Activated CD4-positive, alpha-beta T cell treated with anti-CD3 and anti-CD28 coated beads, Interleukin-2, amount 10 ng/mL, durations not matched to agents 7 days and 5 days (primary cell): Measurements from ENCODE around the gene IL17REL. TPM values are rescaled to one million over a fixed set of nuclear protein-coding genes. Genes with fewer than 3 reads are reported as not detected.

Experiments used
- CTCF ChIA-PET: fragments of 350-600 bp; sonication (Branson Sonifier 250); formaldehyde crosslinking; loops from one replicate; lab custom pipeline; 2021; ENCODE audit warnings: antibody characterized with exemption; lab: Charles Lee
- POLR2A ChIA-PET: fragments of 350-600 bp; sonication (Branson Sonifier 250); formaldehyde crosslinking; loops from one replicate; lab custom pipeline; 2021; ENCODE audit warnings: antibody characterized with exemption; lab: Charles Lee
- DNase-seq: peaks from one replicate; pipeline ENCODE4 v3.0.0-alpha.2; 2020
- H3K27ac Mint-ChIP-seq: one replicate; pipeline ENCODE4 v1.8.0; 2021; ENCODE audit warnings: mild to moderate bottlenecking, moderate library complexity, mixed read lengths
- H3K27me3 Mint-ChIP-seq: one replicate; pipeline ENCODE4 v1.8.0; 2021; ENCODE audit warnings: mixed read lengths
- H3K36me3 Mint-ChIP-seq: one replicate; pipeline ENCODE4 v1.8.0; 2021; ENCODE audit warnings: low read depth, mixed read lengths
- H3K4me1 Mint-ChIP-seq: one replicate; pipeline ENCODE4 v1.8.0; 2021; ENCODE audit warnings: mixed read lengths
- H3K4me3 Mint-ChIP-seq: one replicate; pipeline ENCODE4 v1.8.0; 2021; ENCODE audit warnings: mild to moderate bottlenecking, moderate library complexity, mixed read lengths
- H3K9me3 Mint-ChIP-seq: one replicate; pipeline ENCODE4 v1.8.0; 2021; ENCODE audit warnings: mixed read lengths
- total RNA-seq, 2 experiments: library from RNA; stranded (reverse); gene quantifications; one replicate each; pipeline ENCODE4 v1.2.3, GENCODE V29; 2021

The IL17REL gene
- total RNA-seq, 2 experiments from 2014 or later: not detected

- ChIA-PET CTCF (no interaction called here), POLR2A (no interaction called here)
- H3K27me3 Mint-ChIP-seq: peaks cover 2% of the 10 kb centered on the region
- no peak for DNase-seq
- no peaks in the 10 kb centered on the region for H3K36me3 Mint-ChIP-seq
- H3K4me3 Mint-ChIP-seq: no peak overlapping the region
- no peaks in the 10 kb centered on the region for H3K4me1 Mint-ChIP-seq
- peaks cover 6% of the 10 kb centered on the region for H3K9me3 Mint-ChIP-seq
- no peak overlapping the region for H3K27ac Mint-ChIP-seq
Observed at GRCh38 chr22:50051930-50052329, 39.4 kb upstream of the IL17REL start.

GRCh38 chr22:50049299-50050195, 37.0 kb upstream of the IL17REL start:
- POLR2A ChIA-PET: no interaction called here
- DNase-seq: no peak
- H3K4me3 Mint-ChIP-seq: no peak overlapping the region
- no peak overlapping the region for H3K27ac Mint-ChIP-seq
- CTCF ChIA-PET: no interaction called here
- peaks cover 6% of the 10 kb centered on the region for H3K9me3 Mint-ChIP-seq
- H3K27me3 Mint-ChIP-seq: peaks cover 4% of the 10 kb centered on the region
- H3K4me1 Mint-ChIP-seq: no peaks in the 10 kb centered on the region
- H3K36me3 Mint-ChIP-seq: no peaks in the 10 kb centered on the region

- Mint-ChIP-seq H3K27me3 (peaks cover 9% of the 10 kb centered on the region), H3K4me3 (no peak overlapping the region), H3K27ac (no peak overlapping the region), H3K36me3 (no peaks in the 10 kb centered on the region), H3K4me1 (no peaks in the 10 kb centered on the region), H3K9me3 (peaks cover 4% of the 10 kb centered on the region)
- CTCF ChIA-PET: no interaction called here
- POLR2A ChIA-PET: no interaction called here
- DNase-seq: no peak
Observed at GRCh38 chr22:50048836-50049235, 36.3 kb upstream of the IL17REL start.

GRCh38 chr22:50048061-50048765, 35.6 kb upstream of the IL17REL start:
- POLR2A ChIA-PET: no interaction called here
- no peaks in the 10 kb centered on the region for H3K9me3 Mint-ChIP-seq
- no peak overlapping the region for H3K4me3 Mint-ChIP-seq
- DNase-seq: no peak
- no peaks in the 10 kb centered on the region for H3K36me3 Mint-ChIP-seq
- CTCF ChIA-PET: no interaction called here
- no peak overlapping the region for H3K27ac Mint-ChIP-seq
- peaks cover 2% of the 10 kb centered on the region for H3K4me1 Mint-ChIP-seq
- peaks cover 13% of the 10 kb centered on the region for H3K27me3 Mint-ChIP-seq

GRCh38 chr22:50047346-50047745, 34.8 kb upstream of the IL17REL start:
- H3K36me3 Mint-ChIP-seq: no peaks in the 10 kb centered on the region
- H3K27ac Mint-ChIP-seq: no peak overlapping the region
- DNase-seq: no peak
- H3K4me1 Mint-ChIP-seq: peaks cover 2% of the 10 kb centered on the region
- CTCF ChIA-PET: no interaction called here
- H3K27me3 Mint-ChIP-seq: peaks cover 21% of the 10 kb centered on the region
- POLR2A ChIA-PET: no interaction called here
- no peaks in the 10 kb centered on the region for H3K9me3 Mint-ChIP-seq
- no peak overlapping the region for H3K4me3 Mint-ChIP-seq

GRCh38 chr22:50046481-50047245, 34.1 kb upstream of the IL17REL start:
- H3K4me3 Mint-ChIP-seq: no peak overlapping the region
- ChIA-PET POLR2A (no interaction called here), CTCF (no interaction called here)
- H3K9me3 Mint-ChIP-seq: no peaks in the 10 kb centered on the region
- H3K36me3 Mint-ChIP-seq: no peaks in the 10 kb centered on the region
- peaks cover 2% of the 10 kb centered on the region for H3K4me1 Mint-ChIP-seq
- H3K27me3 Mint-ChIP-seq: peaks cover 22% of the 10 kb centered on the region
- no peak for DNase-seq
- no peak overlapping the region for H3K27ac Mint-ChIP-seq

GRCh38 chr22:50046019-50046415, 33.5 kb upstream of the IL17REL start:
- Mint-ChIP-seq H3K4me1 (peaks cover 2% of the 10 kb centered on the region), H3K9me3 (no peaks in the 10 kb centered on the region), H3K27me3 (peaks cover 22% of the 10 kb centered on the region), H3K4me3 (no peak overlapping the region), H3K27ac (no peak overlapping the region), H3K36me3 (no peaks in the 10 kb centered on the region)
- ChIA-PET CTCF (no interaction called here), POLR2A (no interaction called here)
- no peak for DNase-seq

- Mint-ChIP-seq H3K4me3 (no peak overlapping the region), H3K4me1 (peaks cover 2% of the 10 kb centered on the region), H3K36me3 (no peaks in the 10 kb centered on the region), H3K27ac (no peak overlapping the region), H3K27me3 (peaks cover 22% of the 10 kb centered on the region), H3K9me3 (no peaks in the 10 kb centered on the region)
- ChIA-PET POLR2A (no interaction called here), CTCF (no interaction called here)
- DNase-seq: no peak
Observed at GRCh38 chr22:50045211-50046018, 32.9 kb upstream of the IL17REL start.

GRCh38 chr22:50044485-50045118, 32.0 kb upstream of the IL17REL start:
- Mint-ChIP-seq H3K27ac (no peak overlapping the region), H3K27me3 (peaks cover 22% of the 10 kb centered on the region), H3K9me3 (no peaks in the 10 kb centered on the region), H3K4me3 (no peak overlapping the region), H3K36me3 (no peaks in the 10 kb centered on the region), H3K4me1 (peaks cover 2% of the 10 kb centered on the region)
- ChIA-PET POLR2A (no interaction called here), CTCF (no interaction called here)
- no peak for DNase-seq

GRCh38 chr22:50041361-50042065, 28.9 kb upstream of the IL17REL start:
- Mint-ChIP-seq H3K9me3 (peaks cover 9% of the 10 kb centered on the region), H3K4me1 (peaks cover 2% of the 10 kb centered on the region), H3K36me3 (no peaks in the 10 kb centered on the region), H3K27ac (no peak overlapping the region), H3K27me3 (peaks cover 22% of the 10 kb centered on the region), H3K4me3 (no peak overlapping the region)
- ChIA-PET POLR2A (no interaction called here), CTCF (no interaction called here)
- no peak for DNase-seq

- no peak overlapping the region for H3K4me3 Mint-ChIP-seq
- H3K36me3 Mint-ChIP-seq: no peaks in the 10 kb centered on the region
- no peak for DNase-seq
- peaks cover 22% of the 10 kb centered on the region for H3K27me3 Mint-ChIP-seq
- POLR2A ChIA-PET: no interaction called here
- peaks cover 9% of the 10 kb centered on the region for H3K9me3 Mint-ChIP-seq
- CTCF ChIA-PET: no interaction called here
- no peak overlapping the region for H3K27ac Mint-ChIP-seq
- H3K4me1 Mint-ChIP-seq: peaks cover 2% of the 10 kb centered on the region
Observed at GRCh38 chr22:50040717-50041116, 28.2 kb upstream of the IL17REL start.
